ENCODE data around the gene TFCP2.

DNA sequence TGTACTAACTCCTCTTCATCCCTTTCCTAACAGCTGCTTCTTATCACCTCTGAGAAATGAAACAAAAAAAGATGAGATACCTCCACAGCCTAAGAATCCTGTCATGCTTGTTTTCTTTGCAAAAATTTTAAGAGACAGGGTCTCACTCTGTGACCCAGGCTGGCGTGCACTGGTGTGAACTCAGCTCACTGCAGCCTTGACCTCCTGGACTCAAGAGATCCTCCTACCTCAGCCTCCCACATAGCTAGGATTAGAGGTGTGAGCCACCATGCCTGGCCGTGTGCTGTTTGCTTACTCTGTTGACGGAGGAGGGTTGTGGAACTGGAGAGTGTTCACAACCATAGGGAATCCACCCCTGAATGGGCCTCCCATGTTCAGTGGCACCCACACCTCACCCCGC, 105.7 kb downstream of the TFCP2 start:
- no peak for TF ChIP-seq EZH2phosphoT487 (IDR thresholded peaks at IDR 0.05; ENCODE audit: insufficient read depth, low read depth)
- no peak for TF ChIP-seq EZH2 (IDR thresholded peaks at IDR 0.05; ENCODE audit: insufficient read depth, poor library complexity, severe bottlenecking)
